GM23338 (cell line): Measurements from ENCODE around the gene TMEM225B.

Experiments
- CREB1 ChIP-seq: fragments of 250-450 bp; sonication (Bioruptor Pico); IDR thresholded peaks from 2 replicates; pipeline ENCODE4 v1.5.0; 2020; ENCODE audit warnings: low read depth, mild to moderate bottlenecking, moderate library complexity
- CTCF ChIP-seq, 2 experiments: fragments of 200-600 bp in 1 of 2; sonication (generic) in 1 of 2; conservative IDR thresholded peaks; 2 replicates each; pipeline versions ENCODE4 v1.5.1 to v1.6.1; 2016 to 2017; ENCODE audit warnings: antibody characterized with exemption in 2 of 2, low read depth in 2 of 2, mild to moderate bottlenecking in 2 of 2, moderate library complexity in 1 of 2
- ETS1 ChIP-seq: IDR thresholded peaks from 2 replicates; pipeline ENCODE4 v1.6.1; 2016; ENCODE audit warnings: antibody characterized with exemption
- EZH2 ChIP-seq: fragments of 200-600 bp; sonication (generic); IDR thresholded peaks from one replicate; pipeline ENCODE4 v1.8.0; 2017; ENCODE audit warnings: antibody characterized with exemption, mild to moderate bottlenecking, low read depth; ENCODE audit not compliant: unreplicated experiment
- EZH2phosphoT487 ChIP-seq: fragments of 200-600 bp; sonication (generic); IDR thresholded peaks from one replicate; pipeline ENCODE4 v1.8.1; 2018; ENCODE audit warnings: antibody characterized with exemption; ENCODE audit not compliant: unreplicated experiment
- JUNB ChIP-seq: IDR thresholded peaks from one replicate; pipeline ENCODE4 v1.6.1; 2016; ENCODE audit warnings: antibody characterized with exemption; ENCODE audit not compliant: unreplicated experiment
- NANOG ChIP-seq: IDR thresholded peaks from 2 replicates; pipeline ENCODE4 v1.6.1; 2016; ENCODE audit warnings: antibody characterized with exemption, borderline replicate concordance
- POLR2AphosphoS5 ChIP-seq: IDR thresholded peaks from 2 replicates; pipeline ENCODE4 v1.6.1; 2016; ENCODE audit warnings: antibody characterized with exemption, low read depth
- REST ChIP-seq: IDR thresholded peaks from one replicate; pipeline ENCODE4 v1.6.1; 2018; ENCODE audit warnings: antibody characterized with exemption; ENCODE audit not compliant: unreplicated experiment

GRCh38 chr7:99558306-99559174 is 39.5 kb upstream of the TMEM225B start, which contains the start of gene ZNF655:
- TF ChIP-seq CTCF (conservative IDR thresholded peaks at IDR 0.05; ENCODE audit: low read depth in 2 of 2) (no peak), CREB1 (peak; percentile 67), REST (no peak), EZH2phosphoT487 (no peak), EZH2 (no peak), POLR2AphosphoS5 (peak; percentile 86), JUNB (no peak), ETS1 (peak; percentile 96), NANOG (no peak)
